Stimulated activated CD4-positive, alpha-beta T cell treated with anti-CD3 and anti-CD28 coated beads, Interleukin-2, amount 100 ng/mL, for 48 hours (primary cell): ENCODE data around the gene PPP2R2C.

ENCODE experiments used
- DNase-seq, 2 donors: peaks; one replicate each; pipeline ENCODE4 v3.0.0-alpha.2; 2020

The PPP2R2C gene

GRCh38 chr4:6360385-6360784 is 112.0 kb downstream of the PPP2R2C start:
- no peak for DNase-seq

- DNase-seq, result no peak
Observed at GRCh38 chr4:6359536-6360308, 112.7 kb downstream of the PPP2R2C start.

- no peak for DNase-seq
Observed at GRCh38 chr4:6357476-6357875, 114.9 kb downstream of the PPP2R2C start.

- no peak for DNase-seq
Observed at GRCh38 chr4:6356076-6356560, 116.3 kb downstream of the PPP2R2C start.

- DNase-seq, result no peak
Observed at GRCh38 chr4:6355052-6355451, 117.4 kb downstream of the PPP2R2C start.

- DNase-seq, result no peak
Observed at GRCh38 chr4:6354626-6355025, 117.8 kb downstream of the PPP2R2C start.

GRCh38 chr4:6354119-6354518 is 118.3 kb downstream of the PPP2R2C start:
- no peak for DNase-seq

- DNase-seq, result no peak
Observed at GRCh38 chr4:6352031-6352692, 120.3 kb downstream of the PPP2R2C start.

- no peak for DNase-seq
Observed at GRCh38 chr4:6351246-6352000, 121.0 kb downstream of the PPP2R2C start.

GRCh38 chr4:6350646-6351045 is 121.8 kb downstream of the PPP2R2C start:
- no peak for DNase-seq

GRCh38 chr4:6349896-6350603 is 122.4 kb downstream of the PPP2R2C start:
- DNase-seq, result no peak

- DNase-seq, result no peak
Observed at GRCh38 chr4:6348408-6348807, 124.0 kb downstream of the PPP2R2C start.

- no peak for DNase-seq
Observed at GRCh38 chr4:6347511-6348045, 124.8 kb downstream of the PPP2R2C start.

GRCh38 chr4:6346373-6347110 is 125.9 kb downstream of the PPP2R2C start:
- no peak for DNase-seq

GRCh38 chr4:6345866-6346265 is 126.5 kb downstream of the PPP2R2C start:
- no peak for DNase-seq

- no peak for DNase-seq
Observed at GRCh38 chr4:6345096-6345830, 127.2 kb downstream of the PPP2R2C start.

GRCh38 chr4:6343939-6344408 is 128.4 kb downstream of the PPP2R2C start:
- DNase-seq, result no peak

- no peak for DNase-seq
Observed at GRCh38 chr4:6342530-6343293, 129.7 kb downstream of the PPP2R2C start.

- no peak for DNase-seq
Observed at GRCh38 chr4:6341696-6342095, 130.7 kb downstream of the PPP2R2C start.

- DNase-seq, result no peak
Observed at GRCh38 chr4:6340446-6341015, 131.9 kb downstream of the PPP2R2C start.
